Activated CD8-positive, alpha-beta memory T cell treated with anti-CD3 and anti-CD28 coated beads for 1 hour (primary cell): Measurements from ENCODE around the gene HYI.
"Not testable (repeated sequence)": the region's sequence is repeated elsewhere in the genome, so short reads cannot be mapped to it uniquely, and the experiment has no call there.

Source experiments
- DNase-seq, 2 donors: peaks; one replicate each; pipeline ENCODE4 v3.0.0-alpha.2; 2020; ENCODE audit warnings: low read depth in 1 of 2; ENCODE audit errors: extremely low read depth in 1 of 2

The HYI gene

GRCh38 chr1:43453442-43454269, at the start of gene HYI:
Gene HYI, minus strand, starts transcription at chr1:43453931. Its CDS starts 138 bp downstream, at chr1:43453793.
- peak; percentile 9 to 38 for DNase-seq

GRCh38 chr1:43501806-43502205, 48.1 kb upstream of the HYI start:
- DNase-seq = not testable (repeated sequence)

- DNase-seq = no peak
Observed at GRCh38 chr1:43499898-43500297, 46.2 kb upstream of the HYI start.

- DNase-seq = no peak
Observed at GRCh38 chr1:43495204-43495603, 41.5 kb upstream of the HYI start.

- no peak for DNase-seq
Observed at GRCh38 chr1:43493661-43494450, 40.1 kb upstream of the HYI start.

- no peak for DNase-seq
Observed at GRCh38 chr1:43492826-43493225, 39.1 kb upstream of the HYI start.

GRCh38 chr1:43491061-43491460, 37.3 kb upstream of the HYI start:
- DNase-seq = no peak

GRCh38 chr1:43488165-43488564, 34.4 kb upstream of the HYI start:
- DNase-seq = no peak

GRCh38 chr1:43484367-43484766, 30.6 kb upstream of the HYI start:
- DNase-seq = no peak

- DNase-seq = no peak
Observed at GRCh38 chr1:43482215-43482614, 28.5 kb upstream of the HYI start.

- DNase-seq = no peak
Observed at GRCh38 chr1:43481491-43481890, 27.8 kb upstream of the HYI start.

- no peak for DNase-seq
Observed at GRCh38 chr1:43479414-43479813, 25.7 kb upstream of the HYI start.

GRCh38 chr1:43477716-43478115, 24.0 kb upstream of the HYI start:
- DNase-seq = no peak

- not testable (repeated sequence) for DNase-seq
Observed at GRCh38 chr1:43475611-43476401, 22.1 kb upstream of the HYI start.

- DNase-seq = no peak
Observed at GRCh38 chr1:43473463-43473862, 19.7 kb upstream of the HYI start.

- not testable (repeated sequence) for DNase-seq
Observed at GRCh38 chr1:43472463-43473151, 18.9 kb upstream of the HYI start.

- no peak for DNase-seq
Observed at GRCh38 chr1:43472087-43472462, 18.3 kb upstream of the HYI start.

GRCh38 chr1:43469932-43470331, 16.2 kb upstream of the HYI start:
- no peak for DNase-seq

- DNase-seq = no peak
Observed at GRCh38 chr1:43468414-43468813, 14.7 kb upstream of the HYI start.

GRCh38 chr1:43466403-43466802, 12.7 kb upstream of the HYI start:
- no peak for DNase-seq
